Hepatic stellate cell (primary cell): ENCODE results near the gene PCDHGA1.
A peak's percentile ranks its signal among the peaks of the same experiment; 100 is the strongest.
"Not testable (repeated sequence)": the region's sequence is repeated elsewhere in the genome, so short reads cannot be mapped to it uniquely, and the experiment has no call there.

Experiments used
- DNase-seq: peaks from one replicate; pipeline ENCODE4 v3.0.0; 2011; ENCODE audit warnings: low spot score

Gene PCDHGA1

DNA sequence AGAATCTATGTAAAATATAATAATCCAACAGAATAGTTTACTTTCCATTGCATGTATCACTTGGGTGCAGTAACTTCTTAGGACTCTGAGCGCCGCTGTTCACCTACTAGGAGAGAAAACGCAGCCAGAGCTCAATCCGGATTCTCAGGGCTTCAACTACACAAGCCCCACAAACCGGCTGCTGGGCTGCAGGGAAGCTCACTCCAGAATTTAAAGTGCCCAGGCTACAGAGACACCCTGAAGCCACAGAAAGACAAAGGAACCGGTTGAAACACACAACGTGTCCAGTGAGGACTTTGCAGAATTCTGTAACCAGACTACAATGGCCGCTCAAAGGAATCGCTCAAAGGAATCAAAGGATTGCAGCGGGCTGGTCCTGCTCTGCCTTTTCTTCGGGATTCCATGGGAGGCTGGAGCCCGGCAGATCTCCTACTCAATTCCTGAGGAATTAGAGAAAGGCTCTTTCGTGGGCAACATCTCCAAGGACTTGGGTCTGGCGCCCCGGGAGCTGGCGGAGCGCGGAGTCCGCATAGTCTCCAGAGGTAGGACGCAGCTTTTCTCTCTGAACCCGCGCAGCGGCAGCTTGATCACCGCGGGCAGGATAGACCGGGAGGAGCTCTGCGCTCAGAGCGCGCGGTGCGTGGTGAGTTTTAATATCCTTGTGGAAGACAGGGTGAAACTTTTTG is 82.7 kb downstream of the PCDHGA1 start, which contains the start of gene PCDHGA10:
Gene PCDHGA10 (plus strand): TSS at position 134 of the 686 bp plus-strand sequence. CDS start 189 bp downstream, at position 323.
- DNase-seq: peak; percentile 78

DNA sequence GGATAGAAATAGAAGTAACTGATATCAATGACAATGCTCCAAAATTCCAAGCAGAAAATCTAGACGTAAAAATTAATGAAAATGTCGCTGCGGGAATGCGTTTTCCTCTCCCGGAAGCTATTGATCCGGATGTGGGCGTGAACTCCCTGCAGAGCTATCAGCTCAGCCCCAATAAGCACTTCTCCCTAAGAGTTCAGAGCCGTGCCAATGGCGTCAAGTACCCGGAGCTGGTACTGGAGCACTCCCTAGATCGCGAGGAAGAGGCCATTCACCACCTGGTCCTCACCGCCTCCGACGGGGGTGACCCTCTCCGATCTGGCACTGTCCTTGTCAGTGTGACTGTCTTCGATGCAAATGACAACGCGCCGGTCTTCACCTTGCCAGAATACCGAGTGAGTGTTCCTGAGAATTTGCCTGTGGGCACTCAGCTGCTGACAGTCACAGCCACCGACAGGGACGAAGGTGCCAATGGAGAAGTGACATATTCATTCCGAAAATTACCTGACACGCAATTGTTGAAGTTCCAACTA is 83.3 kb downstream of the PCDHGA1 start:
- DNase-seq: no peak

DNA sequence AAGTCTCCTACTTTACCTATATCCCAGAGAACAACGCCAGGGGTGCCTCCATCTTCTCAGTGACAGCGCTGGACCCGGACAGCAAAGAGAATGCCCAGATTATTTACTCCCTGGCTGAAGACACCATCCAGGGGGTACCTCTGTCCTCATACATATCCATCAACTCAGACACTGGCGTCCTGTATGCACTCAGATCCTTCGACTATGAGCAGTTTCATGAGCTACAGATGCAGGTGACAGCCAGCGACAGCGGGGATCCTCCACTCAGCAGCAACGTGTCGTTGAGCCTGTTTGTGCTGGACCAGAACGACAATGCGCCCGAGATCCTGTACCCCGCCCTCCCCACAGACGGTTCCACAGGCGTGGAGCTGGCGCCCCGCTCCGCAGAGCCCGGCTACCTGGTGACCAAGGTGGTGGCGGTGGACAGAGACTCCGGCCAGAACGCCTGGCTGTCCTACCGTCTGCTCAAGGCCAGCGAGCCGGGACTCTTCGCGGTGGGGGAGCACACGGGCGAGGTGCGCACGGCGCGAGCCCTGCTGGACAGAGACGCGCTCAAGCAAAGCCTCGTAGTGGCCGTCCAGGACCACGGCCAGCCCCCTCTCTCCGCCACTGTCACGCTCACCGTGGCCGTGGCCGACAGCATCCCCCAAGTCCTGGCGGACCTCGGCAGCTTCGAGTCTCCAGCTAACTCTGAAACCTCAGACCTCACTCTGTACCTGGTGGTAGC is 84.4 kb downstream of the PCDHGA1 start:
- not testable (repeated sequence) for DNase-seq

DNA sequence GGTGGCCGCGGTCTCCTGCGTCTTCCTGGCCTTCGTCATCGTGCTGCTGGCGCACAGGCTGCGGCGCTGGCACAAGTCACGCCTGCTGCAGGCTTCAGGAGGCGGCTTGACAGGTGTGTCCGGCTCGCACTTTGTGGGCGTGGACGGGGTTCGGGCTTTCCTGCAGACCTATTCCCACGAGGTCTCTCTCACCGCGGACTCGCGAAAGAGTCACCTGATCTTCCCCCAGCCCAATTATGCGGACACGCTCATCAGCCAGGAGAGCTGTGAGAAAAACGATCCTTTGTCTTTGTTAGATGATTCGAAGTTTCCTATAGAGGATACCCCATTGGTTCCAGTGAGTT is 84.9 kb downstream of the PCDHGA1 start:
- not testable (repeated sequence) for DNase-seq

DNA sequence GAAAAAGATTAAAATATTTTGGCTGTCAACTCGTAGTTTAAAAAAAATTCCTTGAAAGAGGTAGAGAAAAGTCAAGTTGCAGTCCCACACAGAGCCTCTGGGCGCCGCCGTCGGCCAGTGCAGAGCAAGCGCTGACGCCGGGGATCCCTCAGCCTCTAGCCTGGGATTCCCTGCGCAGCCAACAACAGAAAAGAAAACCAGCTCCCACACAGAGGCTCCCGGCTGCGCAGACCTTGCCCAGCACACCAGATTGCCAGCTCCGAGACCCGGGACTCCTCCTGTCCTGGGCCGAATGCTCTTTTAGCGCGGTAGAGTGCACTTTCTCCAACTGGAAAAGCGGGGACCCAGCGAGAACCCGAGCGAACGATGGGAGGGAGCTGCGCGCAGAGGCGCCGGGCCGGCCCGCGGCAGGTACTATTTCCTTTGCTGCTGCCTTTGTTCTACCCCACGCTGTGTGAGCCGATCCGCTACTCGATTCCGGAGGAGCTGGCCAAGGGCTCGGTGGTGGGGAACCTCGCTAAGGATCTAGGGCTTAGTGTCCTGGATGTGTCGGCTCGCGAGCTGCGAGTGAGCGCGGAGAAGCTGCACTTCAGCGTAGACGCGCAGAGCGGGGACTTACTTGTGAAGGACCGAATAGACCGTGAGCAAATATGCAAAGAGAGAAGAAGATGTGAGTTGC is 87.3 kb downstream of the PCDHGA1 start, which contains the start of gene PCDHGB7:
Gene PCDHGB7 (plus strand): TSS at position 184 of the 679 bp plus-strand sequence. CDS start 183 bp downstream, at position 367.
- peak; percentile 83 for DNase-seq

DNA sequence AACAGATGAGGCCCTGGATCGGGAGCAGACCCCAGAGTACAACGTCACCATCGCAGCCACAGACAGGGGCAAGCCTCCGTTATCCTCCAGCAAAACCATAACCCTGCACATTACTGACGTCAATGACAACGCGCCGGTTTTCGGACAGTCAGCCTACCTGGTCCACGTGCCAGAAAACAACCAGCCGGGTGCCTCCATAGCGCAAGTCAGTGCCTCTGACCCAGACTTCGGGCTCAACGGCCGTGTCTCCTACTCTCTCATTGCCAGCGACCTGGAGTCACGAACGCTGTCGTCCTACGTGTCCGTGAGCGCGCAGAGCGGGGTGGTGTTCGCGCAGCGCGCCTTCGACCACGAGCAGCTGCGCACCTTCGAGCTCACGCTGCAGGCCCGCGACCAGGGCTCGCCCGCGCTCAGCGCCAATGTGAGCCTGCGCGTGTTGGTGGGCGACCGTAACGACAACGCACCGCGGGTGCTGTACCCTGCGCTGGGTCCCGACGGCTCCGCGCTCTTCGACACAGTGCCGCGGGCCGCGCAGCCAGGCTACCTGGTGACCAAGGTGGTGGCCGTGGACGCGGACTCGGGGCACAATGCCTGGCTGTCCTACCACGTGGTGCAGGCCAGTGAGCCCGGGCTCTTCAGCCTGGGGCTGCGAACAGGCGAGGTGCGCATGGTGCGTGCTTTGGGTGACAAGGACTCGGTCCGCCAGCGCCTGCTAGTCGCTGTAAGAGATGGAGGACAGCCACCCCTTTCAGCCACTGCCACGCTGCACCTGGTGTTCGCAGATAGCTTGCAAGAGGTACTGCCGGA is 89.0 kb downstream of the PCDHGA1 start:
- no peak for DNase-seq

DNA sequence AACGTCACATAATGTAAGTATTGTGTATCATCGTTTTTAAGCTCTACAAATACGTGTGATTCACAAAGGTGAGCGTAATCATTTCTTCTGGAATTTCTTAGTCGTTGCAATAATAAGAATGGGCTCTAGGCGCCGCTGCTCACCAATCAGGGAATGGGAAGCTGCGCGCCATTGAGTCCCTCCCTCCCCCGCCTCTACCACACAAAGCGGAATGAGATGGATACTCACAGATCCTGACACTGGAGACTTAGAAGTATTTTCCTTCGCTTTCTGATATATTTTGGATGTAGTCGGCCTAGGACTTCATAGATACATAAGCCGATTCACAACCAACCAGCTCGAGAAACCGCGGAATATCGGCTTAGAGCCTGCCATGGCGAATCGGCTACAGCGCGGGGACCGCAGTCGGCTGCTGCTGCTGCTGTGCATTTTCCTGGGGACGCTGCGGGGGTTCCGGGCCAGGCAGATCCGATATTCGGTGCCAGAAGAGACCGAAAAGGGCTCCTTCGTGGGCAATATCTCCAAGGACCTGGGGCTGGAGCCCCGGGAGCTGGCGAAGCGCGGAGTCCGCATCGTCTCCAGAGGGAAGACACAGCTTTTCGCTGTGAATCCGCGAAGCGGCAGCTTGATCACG is 90.7 kb downstream of the PCDHGA1 start, which contains the start of gene PCDHGA11:
Gene PCDHGA11 (plus strand): TSS at position 197 of the 634 bp plus-strand sequence. CDS start 177 bp downstream, at position 374.
- no peak for DNase-seq

DNA sequence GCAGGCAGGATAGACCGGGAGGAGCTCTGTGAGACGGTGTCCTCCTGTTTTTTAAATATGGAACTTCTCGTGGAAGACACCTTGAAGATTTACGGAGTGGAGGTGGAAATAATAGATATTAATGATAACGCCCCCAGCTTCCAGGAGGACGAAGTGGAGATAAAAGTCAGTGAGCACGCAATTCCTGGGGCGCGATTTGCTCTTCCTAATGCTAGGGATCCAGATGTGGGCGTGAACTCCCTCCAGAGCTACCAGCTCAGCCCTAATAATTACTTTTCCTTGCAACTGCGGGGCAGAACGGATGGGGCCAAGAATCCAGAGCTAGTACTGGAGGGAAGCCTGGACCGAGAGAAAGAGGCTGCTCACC is 91.2 kb downstream of the PCDHGA1 start:
- DNase-seq: no peak

DNA sequence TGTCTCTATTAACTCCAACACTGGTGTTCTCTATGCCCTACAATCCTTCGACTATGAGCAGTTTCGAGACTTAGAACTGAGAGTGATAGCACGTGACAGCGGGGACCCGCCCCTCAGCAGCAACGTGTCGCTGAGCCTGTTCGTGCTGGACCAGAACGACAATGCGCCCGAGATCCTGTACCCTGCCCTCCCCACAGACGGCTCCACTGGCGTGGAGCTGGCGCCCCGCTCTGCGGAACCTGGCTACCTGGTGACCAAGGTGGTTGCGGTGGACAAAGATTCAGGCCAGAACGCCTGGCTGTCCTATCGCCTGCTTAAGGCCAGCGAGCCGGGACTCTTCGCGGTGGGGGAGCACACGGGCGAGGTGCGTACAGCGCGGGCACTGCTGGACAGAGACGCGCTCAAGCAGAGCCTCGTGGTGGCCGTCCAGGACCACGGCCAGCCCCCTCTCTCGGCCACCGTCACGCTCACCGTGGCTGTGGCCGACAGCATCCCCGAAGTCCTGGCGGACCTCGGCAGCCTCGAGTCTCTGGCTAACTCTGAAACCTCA is 92.5 kb downstream of the PCDHGA1 start:
- DNase-seq: no peak

DNA sequence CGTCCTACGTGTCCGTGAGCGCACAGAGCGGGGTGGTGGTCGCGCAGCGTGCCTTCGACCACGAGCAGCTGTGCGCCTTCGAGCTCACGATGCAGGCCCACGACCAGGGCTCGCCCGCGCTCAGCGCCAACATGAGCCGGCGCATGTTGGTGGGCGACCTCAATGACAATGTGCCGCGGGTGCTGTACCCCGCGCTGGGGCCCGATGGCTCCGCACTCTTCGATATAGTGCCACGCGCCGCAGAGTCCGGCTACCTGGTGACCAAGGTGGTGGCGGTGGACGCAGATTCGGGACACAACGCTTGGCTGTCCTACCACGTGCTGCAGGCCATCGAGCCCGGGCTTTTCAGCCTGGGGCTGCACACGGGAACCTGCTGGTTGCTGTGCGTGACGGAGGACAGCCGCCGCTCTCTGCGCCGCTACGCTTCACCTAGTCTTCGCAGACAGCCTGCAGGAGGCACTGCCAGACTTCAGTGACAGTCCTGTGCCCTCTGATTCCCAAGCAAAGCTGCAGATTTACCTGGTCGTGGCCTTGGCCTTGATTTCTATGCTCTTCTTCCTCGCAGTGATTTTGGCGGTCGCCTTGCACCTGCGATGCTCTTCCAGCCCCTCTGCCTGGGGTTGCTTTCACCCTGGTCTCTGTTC is 97.6 kb downstream of the PCDHGA1 start:
- no peak for DNase-seq

DNA sequence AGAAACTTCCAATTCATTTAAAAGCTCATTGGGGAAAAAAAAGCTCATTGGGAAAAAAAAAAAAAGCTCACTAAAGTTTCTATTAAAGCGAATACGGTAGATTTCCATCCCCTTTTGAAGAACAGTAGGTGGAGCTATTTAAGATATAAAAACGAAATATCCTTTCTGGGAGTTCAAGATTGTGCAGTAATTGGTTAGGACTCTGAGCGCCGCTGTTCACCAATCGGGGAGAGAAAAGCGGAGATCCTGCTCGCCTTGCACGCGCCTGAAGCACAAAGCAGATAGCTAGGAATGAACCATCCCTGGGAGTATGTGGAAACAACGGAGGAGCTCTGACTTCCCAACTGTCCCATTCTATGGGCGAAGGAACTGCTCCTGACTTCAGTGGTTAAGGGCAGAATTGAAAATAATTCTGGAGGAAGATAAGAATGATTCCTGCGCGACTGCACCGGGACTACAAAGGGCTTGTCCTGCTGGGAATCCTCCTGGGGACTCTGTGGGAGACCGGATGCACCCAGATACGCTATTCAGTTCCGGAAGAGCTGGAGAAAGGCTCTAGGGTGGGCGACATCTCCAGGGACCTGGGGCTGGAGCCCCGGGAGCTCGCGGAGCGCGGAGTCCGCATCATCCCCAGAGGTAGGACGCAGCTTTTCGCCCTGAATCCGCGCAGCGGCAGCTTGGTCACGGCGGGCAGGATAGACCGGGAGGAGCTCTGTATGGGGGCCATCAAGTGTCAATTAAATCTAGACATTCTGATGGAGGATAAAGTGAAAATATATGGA is 100.2 kb downstream of the PCDHGA1 start, which contains the start of gene PCDHGA12:
Gene PCDHGA12 (plus strand): TSS at position 176 of the 782 bp plus-strand sequence. CDS start 253 bp downstream, at position 429.
- DNase-seq: peak; percentile 86

DNA sequence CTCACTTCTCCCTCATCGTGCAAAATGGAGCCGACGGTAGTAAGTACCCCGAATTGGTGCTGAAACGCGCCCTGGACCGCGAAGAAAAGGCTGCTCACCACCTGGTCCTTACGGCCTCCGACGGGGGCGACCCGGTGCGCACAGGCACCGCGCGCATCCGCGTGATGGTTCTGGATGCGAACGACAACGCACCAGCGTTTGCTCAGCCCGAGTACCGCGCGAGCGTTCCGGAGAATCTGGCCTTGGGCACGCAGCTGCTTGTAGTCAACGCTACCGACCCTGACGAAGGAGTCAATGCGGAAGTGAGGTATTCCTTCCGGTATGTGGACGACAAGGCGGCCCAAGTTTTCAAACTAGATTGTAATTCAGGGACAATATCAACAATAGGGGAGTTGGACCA is 101.0 kb downstream of the PCDHGA1 start:
- DNase-seq: no peak

DNA sequence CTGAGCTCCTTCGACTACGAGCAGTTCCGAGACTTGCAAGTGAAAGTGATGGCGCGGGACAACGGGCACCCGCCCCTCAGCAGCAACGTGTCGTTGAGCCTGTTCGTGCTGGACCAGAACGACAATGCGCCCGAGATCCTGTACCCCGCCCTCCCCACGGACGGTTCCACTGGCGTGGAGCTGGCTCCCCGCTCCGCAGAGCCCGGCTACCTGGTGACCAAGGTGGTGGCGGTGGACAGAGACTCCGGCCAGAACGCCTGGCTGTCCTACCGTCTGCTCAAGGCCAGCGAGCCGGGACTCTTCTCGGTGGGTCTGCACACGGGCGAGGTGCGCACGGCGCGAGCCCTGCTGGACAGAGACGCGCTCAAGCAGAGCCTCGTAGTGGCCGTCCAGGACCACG is 102.0 kb downstream of the PCDHGA1 start:
- DNase-seq: not testable (repeated sequence)

DNA sequence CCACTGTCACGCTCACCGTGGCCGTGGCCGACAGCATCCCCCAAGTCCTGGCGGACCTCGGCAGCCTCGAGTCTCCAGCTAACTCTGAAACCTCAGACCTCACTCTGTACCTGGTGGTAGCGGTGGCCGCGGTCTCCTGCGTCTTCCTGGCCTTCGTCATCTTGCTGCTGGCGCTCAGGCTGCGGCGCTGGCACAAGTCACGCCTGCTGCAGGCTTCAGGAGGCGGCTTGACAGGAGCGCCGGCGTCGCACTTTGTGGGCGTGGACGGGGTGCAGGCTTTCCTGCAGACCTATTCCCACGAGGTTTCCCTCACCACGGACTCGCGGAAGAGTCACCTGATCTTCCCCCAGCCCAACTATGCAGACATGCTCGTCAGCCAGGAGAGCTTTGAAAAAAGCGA is 102.4 kb downstream of the PCDHGA1 start:
- DNase-seq: not testable (repeated sequence)

DNA sequence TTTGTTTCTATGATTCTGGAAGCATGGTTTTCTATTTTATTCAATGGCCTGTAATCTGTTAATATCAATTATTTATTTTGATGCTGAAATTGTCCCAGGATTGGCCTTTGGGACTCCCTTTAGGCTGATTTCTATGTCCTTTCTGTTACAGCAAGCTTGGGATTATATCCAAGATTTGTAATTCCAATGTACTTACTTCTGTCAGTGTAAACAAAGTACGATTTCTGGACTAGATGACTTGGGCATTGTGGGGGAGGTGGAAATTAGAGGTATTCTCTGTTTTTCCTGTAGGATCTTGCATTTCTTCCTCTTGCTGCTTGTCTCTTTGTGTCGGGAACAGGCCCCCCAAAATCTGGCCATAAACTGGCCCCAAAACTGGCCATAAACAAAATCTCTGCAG is 103.7 kb downstream of the PCDHGA1 start:
- no peak for DNase-seq

DNA sequence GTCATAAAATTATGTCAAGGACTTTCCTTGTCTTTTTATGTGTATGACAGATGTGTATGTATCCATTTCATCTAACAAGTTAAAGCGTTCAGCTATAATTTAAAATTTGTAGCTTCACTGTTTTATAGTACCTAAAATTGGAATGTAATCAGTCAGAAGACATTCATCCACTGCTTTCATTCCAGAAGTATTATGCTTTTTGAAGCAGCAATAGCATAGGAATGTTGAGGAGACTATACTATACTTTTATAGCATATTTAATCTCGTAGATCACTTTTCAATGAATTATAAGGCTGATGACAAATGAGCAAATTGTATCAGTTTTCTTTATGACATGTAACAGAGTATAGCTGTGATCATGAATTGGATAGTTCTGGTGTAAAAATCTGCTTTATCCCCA is 106.9 kb downstream of the PCDHGA1 start:
- DNase-seq: no peak

DNA sequence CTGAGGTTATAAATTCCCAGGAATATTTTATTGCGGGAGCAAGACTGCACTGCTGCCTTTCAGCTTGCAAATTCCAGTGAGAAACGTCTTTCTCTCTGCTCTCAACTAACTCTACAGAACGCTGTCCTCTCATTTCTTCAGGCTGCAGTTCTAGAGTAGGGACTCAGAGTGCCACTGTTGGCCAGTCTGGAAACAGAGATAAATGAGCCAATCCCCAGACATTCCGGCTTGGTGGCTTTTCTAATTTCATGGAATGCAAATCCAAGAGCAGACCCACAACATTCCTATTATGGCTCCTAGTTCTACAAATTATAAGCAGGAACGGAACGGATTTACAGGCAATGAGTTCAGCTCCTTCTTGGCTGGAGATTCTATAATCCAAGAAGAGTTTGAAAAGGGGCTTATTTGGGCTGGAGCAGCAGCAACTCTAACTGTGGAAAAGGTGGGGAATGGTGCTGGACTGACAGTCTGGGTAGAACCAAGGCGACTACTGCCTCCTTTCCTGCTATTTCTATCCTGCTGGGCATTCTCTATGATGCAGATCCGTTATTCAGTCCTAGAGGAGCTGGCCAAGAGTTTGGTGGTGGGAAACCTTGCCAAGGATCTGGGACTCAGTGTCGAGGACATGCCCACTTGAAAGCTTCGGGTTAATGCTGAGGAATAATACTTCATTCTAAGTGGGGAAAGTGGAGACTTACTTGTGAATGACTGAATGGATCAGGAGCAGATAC is 109.3 kb downstream of the PCDHGA1 start:
- DNase-seq: no peak

DNA sequence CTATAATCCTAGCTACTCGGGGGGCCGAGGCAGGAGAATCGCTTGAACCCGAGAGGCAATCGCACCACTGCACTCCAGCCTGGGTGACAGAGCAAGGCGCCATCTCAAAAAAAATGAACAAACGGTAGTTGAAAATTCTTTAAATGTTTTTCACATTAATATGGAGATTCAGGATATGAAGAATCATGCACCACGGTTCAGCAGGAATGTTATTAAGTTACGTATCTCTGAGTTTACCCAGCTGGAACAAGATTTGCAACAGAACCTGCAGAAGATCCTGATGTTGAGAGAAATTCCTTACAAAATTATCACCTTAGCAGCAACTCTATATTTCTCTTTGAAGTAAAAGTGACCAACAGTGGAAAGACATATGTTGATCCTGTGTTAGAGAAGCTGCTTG is 110.0 kb downstream of the PCDHGA1 start:
- no peak for DNase-seq
